Endothelial cell of umbilical vein (primary cell): ENCODE measurements around the gene ABLIM2. TPM values are rescaled to one million over a fixed set of nuclear protein-coding genes. Genes with fewer than 3 reads are reported as not detected.

Experiments used
- BruUV-seq: library from RNA; stranded (reverse); fragments of 400-500 nt; replicated peaks from 2 replicates; lab custom pipeline; 2021; lab: Mats Ljungman, UMichigan
- CTCF ChIA-PET: fragments of 300-600, 350-600 bp; sonication (Branson Sonifier 250); formaldehyde crosslinking; loops from one replicate; lab custom pipeline; 2021; ENCODE audit warnings: antibody characterized with exemption, inconsistent platforms; lab: Charles Lee
- POLR2A ChIA-PET: fragments of 300-600, 350-600 bp; sonication (Branson Sonifier 250); formaldehyde crosslinking; loops from one replicate; lab custom pipeline; 2021; ENCODE audit warnings: antibody characterized with exemption, inconsistent platforms; lab: Charles Lee
- DNase-seq: peaks from one replicate; pipeline ENCODE4 v3.0.0-alpha.2; 2011; ENCODE audit warnings: low read depth, low spot score
- FAIRE-seq: peaks from 2 replicates; lab custom pipeline; 2011; peaks lifted over from hg19 to GRCh38; lab: Jason Lieb, UNC
- H2AFZ ChIP-seq: 2 replicates; pipeline ENCODE4 v1.6.0; 2012; ENCODE audit warnings: low read depth, low read length, control low read depth, inconsistent platforms
- H3K27ac ChIP-seq: 2 replicates; pipeline ENCODE4 v1.5.1; 2011; ENCODE audit warnings: low read depth, mild to moderate bottlenecking, control low read depth, low read length, moderate library complexity; ENCODE audit not compliant: insufficient read depth
- H3K27me3 ChIP-seq, 2 experiments: 2 replicates each; pipeline versions ENCODE4 v1.6.0 to v1.6.1; 2011; ENCODE audit warnings: low read length in 2 of 2, mixed read lengths in 1 of 2; ENCODE audit not compliant: control insufficient read depth in 2 of 2, insufficient read depth in 2 of 2
- H3K36me3 ChIP-seq, 2 experiments: 2 replicates in 1 of 2; 3 replicates in 1 of 2; pipeline ENCODE4 v1.5.1; 2011; ENCODE audit warnings: low read length in 2 of 2, mild to moderate bottlenecking in 1 of 2, moderate library complexity in 1 of 2; ENCODE audit not compliant: control insufficient read depth in 2 of 2, insufficient read depth in 2 of 2; ENCODE audit errors: extremely low read depth in 1 of 2
- H3K4me1 ChIP-seq: 3 replicates; pipeline ENCODE4 v1.5.1; 2011; ENCODE audit warnings: mild to moderate bottlenecking, low read length; ENCODE audit not compliant: control insufficient read depth, insufficient read depth; ENCODE audit errors: extremely low read depth
- H3K4me2 ChIP-seq: 2 replicates; pipeline ENCODE4 v1.6.1; 2011; ENCODE audit warnings: low read length, control low read depth, mixed read lengths; ENCODE audit not compliant: insufficient read depth
- H3K4me3 ChIP-seq, 3 experiments: fragments of 200-600 bp in 1 of 3; sonication (generic), shearing (Covaris generic) in 1 of 3; replicated peaks in 1 of 3; 2 replicates each; pipeline ENCODE4 v1.5.1; 2011 to 2016; ENCODE audit warnings: control low read depth in 3 of 3, low read length in 3 of 3, mild to moderate bottlenecking in 2 of 3, inconsistent platforms in 1 of 3, low read depth in 1 of 3, moderate library complexity in 1 of 3; ENCODE audit not compliant: insufficient read depth in 1 of 3
- H3K79me2 ChIP-seq: 2 replicates; pipeline ENCODE4 v1.6.0; 2012; ENCODE audit warnings: low read length, inconsistent platforms; ENCODE audit not compliant: control insufficient read depth, insufficient read depth
- H3K9ac ChIP-seq: replicated peaks from 2 replicates; pipeline ENCODE3; 2011; ENCODE audit warnings: low read length, control low read depth; ENCODE audit not compliant: insufficient read depth; ENCODE audit errors: extremely low read depth
- H3K9me1 ChIP-seq: replicated peaks from 3 replicates; pipeline ENCODE4 v1.6.0; 2011; ENCODE audit warnings: mild to moderate bottlenecking, low read length; ENCODE audit not compliant: control insufficient read depth, insufficient read depth; ENCODE audit errors: extremely low read depth
- H3K9me3 ChIP-seq: replicated peaks from 2 replicates; pipeline ENCODE4 v1.5.1; 2012; ENCODE audit warnings: low read length, inconsistent platforms; ENCODE audit not compliant: control insufficient read depth, insufficient read depth
- H4K20me1 ChIP-seq: replicated peaks from 2 replicates; pipeline ENCODE3; 2011; ENCODE audit warnings: mild to moderate bottlenecking, low read length; ENCODE audit not compliant: control insufficient read depth, insufficient read depth; ENCODE audit errors: extremely low read depth
- JUN ChIP-seq: IDR thresholded peaks from 2 replicates; pipeline ENCODE4 v1.6.1; 2011; ENCODE audit warnings: borderline replicate concordance, low read depth; ENCODE audit not compliant: insufficient read length, insufficient read depth
- dilution Hi-C: fragments of 300-500 bp; cut with MboI; formaldehyde crosslinking; loops from one replicate; pipeline ENCODE4 v1.15.0; 2019; ENCODE audit warnings: low sequenced_read_pairs; ENCODE audit not compliant: extremely low pct_ligation_motif_present
- intact Hi-C: fragments of 100-400 bp; cut with micrococcal nuclease; formaldehyde crosslinking; loops from one replicate; pipeline ENCODE4 v1.10.0; 2022
- polyA plus RNA-seq, 4 experiments: library from polyadenylated mRNA; depleted of rRNA in 3 of 4; stranded (reverse) in 3 of 4; unstranded in 1 of 4; fragments of >200 nt; gene quantifications; 2 replicates each; pipeline versions ENCODE4 v1.2.1 to v1.2.3, GENCODE V29; 2011 to 2012; ENCODE audit warnings: missing spikeins in 1 of 4
- total RNA-seq: library from RNA; stranded (reverse); gene quantifications from 2 replicates; pipeline ENCODE4 v1.2.3, GENCODE V29; 2021

The ABLIM2 gene
- total and polyA plus RNA-seq, 2 donors (not counting 3 experiments of a cell fraction or from before 2014, with no cell fraction given), result 0.28 to 0.66 TPM

GRCh38 chr4:7985072-7985471 is 173.5 kb downstream of the ABLIM2 start:
- ChIA-PET POLR2A (interaction anchor here (1.6 kb wide), 1 partner anchor 180 kb away, joined by 5 read pairs; no protein-coding TSS in a partner anchor), CTCF (interaction anchor here (2.1 to 7.5 kb wide), 2 partner anchors 46 to 181 kb away, joined by 16 to 163 read pairs; partner anchors contain the start of gene AFAP1)
- FAIRE-seq (no peak), DNase-seq (no peak)
- BruUV-seq, result no TSS peak
- Histone ChIP-seq H3K36me3 (no peaks in the 10 kb centered on the region), H4K20me1 (no peaks in the 10 kb centered on the region), H3K9me3 (no peaks in the 10 kb centered on the region), H3K27me3 (no peaks in the 10 kb centered on the region), H3K4me1 (peaks cover 12% of the 10 kb centered on the region), H3K9ac (no peak overlapping the region), H3K9me1 (no peaks in the 10 kb centered on the region), H3K27ac (no peak overlapping the region), H3K79me2 (no peaks in the 10 kb centered on the region), H3K4me3 (no peak overlapping the region), H3K4me2 (no peak overlapping the region), H2AFZ (no peak overlapping the region)
- dilution Hi-C loops (no loop called here), intact Hi-C loops (loop anchor here (5.0 kb wide), 1 partner anchor 207 kb away; no protein-coding TSS in a partner anchor)
- no peak for TF ChIP-seq JUN

GRCh38 chr4:7984286-7984925 is 174.2 kb downstream of the ABLIM2 start:
- H3K9me1 ChIP-seq, result no peaks in the 10 kb centered on the region
- no peaks in the 10 kb centered on the region for H3K36me3 ChIP-seq
- H3K4me3 ChIP-seq, result no peak overlapping the region
- H2AFZ ChIP-seq, result no peak overlapping the region
- TF ChIP-seq JUN, result no peak
- H3K27ac ChIP-seq, result no peak overlapping the region
- ChIA-PET POLR2A (no interaction called here), CTCF (interaction anchor here (0.7 to 7.5 kb wide), 3 partner anchors 19 to 180 kb away, joined by 3 to 163 read pairs (median 6); no protein-coding TSS in a partner anchor)
- no peaks in the 10 kb centered on the region for H3K9me3 ChIP-seq
- dilution Hi-C loops, result no loop called here
- H3K4me2 ChIP-seq, result no peak overlapping the region
- no peak overlapping the region for H3K9ac ChIP-seq
- no peaks in the 10 kb centered on the region for H4K20me1 ChIP-seq
- no peak for DNase-seq
- BruUV-seq, result no TSS peak
- H3K4me1 ChIP-seq, result peaks cover 12% of the 10 kb centered on the region
- H3K27me3 ChIP-seq, result no peaks in the 10 kb centered on the region
- FAIRE-seq, result no peak
- intact Hi-C loops, result no loop called here
- no peaks in the 10 kb centered on the region for H3K79me2 ChIP-seq
